HG03442 (cell line): Measurements from ENCODE around the gene SBNO2.

Experiments
- ATAC-seq: cut with Tn5 transposase; IDR thresholded peaks from one replicate; pipeline ENCODE4 v1.9.1; 2021; ENCODE audit warnings: mild to moderate bottlenecking, moderate library complexity; ENCODE audit not compliant: unreplicated experiment

The SBNO2 gene, protein sequence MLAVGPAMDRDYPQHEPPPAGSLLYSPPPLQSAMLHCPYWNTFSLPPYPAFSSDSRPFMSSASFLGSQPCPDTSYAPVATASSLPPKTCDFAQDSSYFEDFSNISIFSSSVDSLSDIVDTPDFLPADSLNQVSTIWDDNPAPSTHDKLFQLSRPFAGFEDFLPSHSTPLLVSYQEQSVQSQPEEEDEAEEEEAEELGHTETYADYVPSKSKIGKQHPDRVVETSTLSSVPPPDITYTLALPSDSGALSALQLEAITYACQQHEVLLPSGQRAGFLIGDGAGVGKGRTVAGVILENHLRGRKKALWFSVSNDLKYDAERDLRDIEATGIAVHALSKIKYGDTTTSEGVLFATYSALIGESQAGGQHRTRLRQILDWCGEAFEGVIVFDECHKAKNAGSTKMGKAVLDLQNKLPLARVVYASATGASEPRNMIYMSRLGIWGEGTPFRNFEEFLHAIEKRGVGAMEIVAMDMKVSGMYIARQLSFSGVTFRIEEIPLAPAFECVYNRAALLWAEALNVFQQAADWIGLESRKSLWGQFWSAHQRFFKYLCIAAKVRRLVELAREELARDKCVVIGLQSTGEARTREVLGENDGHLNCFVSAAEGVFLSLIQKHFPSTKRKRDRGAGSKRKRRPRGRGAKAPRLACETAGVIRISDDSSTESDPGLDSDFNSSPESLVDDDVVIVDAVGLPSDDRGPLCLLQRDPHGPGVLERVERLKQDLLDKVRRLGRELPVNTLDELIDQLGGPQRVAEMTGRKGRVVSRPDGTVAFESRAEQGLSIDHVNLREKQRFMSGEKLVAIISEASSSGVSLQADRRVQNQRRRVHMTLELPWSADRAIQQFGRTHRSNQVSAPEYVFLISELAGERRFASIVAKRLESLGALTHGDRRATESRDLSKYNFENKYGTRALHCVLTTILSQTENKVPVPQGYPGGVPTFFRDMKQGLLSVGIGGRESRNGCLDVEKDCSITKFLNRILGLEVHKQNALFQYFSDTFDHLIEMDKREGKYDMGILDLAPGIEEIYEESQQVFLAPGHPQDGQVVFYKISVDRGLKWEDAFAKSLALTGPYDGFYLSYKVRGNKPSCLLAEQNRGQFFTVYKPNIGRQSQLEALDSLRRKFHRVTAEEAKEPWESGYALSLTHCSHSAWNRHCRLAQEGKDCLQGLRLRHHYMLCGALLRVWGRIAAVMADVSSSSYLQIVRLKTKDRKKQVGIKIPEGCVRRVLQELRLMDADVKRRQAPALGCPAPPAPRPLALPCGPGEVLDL (N-terminal part only)

DNA sequence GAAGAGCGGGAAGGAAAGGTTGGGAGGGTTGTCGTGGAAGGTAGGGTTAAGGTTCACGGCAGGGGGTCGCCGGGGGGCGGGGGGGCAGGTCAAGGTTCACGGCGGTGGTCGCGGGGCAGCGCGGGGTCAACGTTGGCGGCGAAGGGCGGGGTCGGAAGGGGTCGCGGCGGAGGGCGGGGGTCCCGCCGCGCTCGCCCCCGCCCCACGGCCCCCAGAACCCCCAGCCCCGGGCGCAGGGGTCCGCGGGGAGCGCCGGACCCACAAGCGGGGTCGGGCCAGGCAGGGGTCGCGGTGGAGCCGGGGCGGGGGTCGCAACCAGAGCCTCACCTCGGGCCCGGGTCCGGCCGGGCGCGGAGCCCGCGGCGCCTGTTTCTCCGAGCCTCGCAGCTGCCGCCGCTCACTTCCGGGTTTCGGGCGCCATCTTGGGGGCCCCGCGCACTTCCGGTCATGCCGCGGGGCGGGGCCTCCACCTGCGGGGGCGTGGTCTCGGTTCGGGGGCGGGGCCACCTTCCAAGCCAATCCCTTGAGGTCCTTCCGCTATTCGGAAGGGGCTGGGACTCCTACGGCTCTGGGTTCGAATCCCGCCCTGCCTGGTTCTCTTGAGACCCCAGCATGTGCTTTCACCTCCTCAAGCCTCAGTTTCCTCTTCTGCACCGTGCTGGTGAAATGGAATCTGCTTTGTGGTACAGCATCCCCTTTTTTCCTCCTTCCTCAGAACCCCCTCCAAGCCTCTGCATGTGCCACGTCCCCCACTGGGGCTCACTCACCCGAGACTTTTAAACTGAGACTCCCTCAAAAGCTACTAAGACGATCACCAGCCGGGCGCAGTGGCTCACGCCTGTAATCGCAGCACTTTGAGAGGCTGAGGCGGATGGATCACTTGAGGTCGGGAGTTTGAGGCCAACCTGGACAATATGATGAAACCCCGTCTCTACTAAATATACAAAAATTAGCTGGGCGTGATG is at the start of gene SBNO2:
TSS of gene SBNO2 (minus strand) at position 424 of the 965 bp plus-strand sequence. CDS start 19,992 bp downstream, outside the sequence.
- ATAC-seq: peak; percentile 51

DNA sequence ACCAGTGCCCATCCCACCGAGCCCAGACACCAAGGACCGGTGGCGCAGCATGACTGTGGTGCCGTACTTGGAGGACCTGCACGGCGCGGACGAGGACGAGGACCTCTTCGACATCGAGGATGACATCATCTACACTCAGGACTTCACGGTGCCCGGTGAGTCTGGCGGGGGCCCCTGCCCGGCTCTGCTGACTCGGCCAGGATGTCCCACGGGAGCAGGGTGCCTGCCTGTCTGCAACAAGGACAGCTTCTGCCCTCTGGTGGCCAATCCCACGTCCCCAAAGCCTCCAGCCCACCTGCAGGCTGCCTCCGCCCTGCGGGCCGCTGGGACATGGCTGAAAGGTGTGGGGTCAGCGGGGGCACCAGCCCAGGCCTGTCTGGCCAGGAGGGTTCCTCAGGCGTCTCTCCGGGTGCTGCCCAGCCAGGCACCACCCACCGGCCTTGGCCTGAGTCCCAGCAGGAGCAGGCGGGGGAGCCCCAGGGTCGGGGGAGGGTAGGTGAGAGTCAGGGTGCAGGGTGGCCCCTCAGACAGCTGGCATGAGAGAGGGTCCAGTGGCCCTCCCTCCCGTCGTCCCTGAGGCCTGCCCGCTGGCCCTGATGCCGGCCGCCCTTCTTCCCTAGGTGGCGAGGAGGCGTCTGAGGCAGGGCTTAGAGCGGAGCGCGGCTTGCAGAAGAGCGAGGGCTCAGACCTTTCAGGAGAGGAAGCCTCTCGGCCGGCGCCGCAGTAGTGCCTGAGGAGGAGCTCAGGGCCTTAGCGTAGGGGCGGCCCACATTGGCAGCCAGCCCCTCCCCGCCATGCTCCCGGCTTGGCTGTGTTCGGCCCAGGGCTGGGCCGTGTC is 49.2 kb upstream of the SBNO2 start:
- no peak for ATAC-seq

DNA sequence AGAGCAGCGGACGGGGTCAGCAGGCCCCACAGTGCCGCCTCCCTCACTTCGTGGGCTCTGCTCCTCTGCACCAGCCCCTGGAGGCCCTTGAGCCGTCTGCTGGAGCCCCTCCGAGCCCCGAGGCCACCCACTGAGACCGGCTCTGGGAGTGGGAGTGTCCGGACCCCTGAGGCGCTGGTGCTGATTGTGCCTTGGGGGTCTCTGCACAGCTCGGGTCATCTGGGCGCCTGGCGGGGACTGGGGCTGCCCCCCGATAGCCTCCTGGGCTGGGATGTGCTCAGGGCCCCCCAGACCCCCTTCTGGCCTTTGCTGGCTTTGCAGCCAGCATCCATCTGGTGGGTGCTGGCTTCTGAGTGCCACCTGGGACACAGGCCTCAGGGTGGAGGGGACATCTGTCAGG is 48.3 kb upstream of the SBNO2 start:
- ATAC-seq: no peak

DNA sequence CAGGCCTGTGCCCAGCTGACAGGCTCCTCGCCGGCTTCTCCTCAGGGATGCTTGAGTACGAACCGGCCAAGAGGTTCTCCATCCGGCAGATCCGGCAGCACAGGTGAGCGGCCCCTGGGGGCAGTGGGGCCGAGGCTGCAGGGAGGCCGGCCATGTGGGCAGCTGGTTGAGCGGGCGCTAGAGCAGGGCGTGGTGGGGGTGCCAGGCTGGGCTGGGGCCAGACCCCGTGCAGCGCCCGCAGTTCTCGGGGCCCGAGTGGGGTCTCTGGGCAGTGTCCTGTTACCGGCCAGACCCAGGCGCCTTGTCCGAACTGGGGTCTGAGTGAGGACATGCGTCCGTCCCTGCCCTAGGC is 47.8 kb upstream of the SBNO2 start:
- ATAC-seq: no peak

DNA sequence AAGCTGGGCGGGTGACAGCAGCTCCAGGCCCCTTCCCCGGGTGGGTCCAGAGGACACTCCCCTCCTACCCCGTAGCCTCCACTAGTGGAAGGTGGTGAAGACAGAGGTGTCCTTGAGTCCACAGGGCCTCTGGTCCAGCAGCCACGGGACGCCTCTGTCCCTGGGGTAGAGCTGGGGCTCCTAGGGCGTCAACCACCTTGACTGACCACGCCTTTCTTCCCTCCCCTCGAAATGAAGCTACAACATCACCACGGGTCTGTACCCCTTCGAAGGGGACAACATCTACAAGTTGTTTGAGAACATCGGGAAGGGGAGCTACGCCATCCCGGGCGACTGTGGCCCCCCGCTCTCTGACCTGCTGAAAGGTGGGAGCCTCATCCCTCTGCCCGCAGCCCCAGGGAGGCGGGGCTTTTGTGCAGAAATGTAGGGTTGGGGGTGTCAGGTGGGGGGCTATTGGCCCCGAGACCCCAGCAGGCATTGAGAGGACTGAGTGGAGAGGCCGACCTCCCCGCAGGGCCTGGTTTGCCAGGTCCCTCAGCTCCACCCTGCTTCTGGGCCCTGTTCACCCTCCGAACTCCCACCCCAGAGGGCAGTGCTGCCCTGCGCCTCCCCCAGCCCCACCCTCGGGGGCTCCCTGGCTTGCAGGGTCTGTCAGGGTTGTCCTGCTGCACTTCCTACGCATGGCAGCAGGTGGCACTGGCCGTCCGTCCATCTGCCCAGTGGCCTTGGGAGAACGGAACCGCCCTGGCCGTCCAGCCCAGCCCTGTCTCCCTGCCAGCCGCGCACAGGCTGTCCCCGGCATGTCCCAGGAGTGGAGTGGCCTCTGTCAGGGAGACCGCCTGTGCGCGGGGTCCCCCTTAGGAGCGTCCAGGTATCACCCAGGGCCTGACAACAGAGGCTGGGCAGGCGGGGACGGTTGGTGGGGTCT is 47.2 kb upstream of the SBNO2 start:
- ATAC-seq: no peak

DNA sequence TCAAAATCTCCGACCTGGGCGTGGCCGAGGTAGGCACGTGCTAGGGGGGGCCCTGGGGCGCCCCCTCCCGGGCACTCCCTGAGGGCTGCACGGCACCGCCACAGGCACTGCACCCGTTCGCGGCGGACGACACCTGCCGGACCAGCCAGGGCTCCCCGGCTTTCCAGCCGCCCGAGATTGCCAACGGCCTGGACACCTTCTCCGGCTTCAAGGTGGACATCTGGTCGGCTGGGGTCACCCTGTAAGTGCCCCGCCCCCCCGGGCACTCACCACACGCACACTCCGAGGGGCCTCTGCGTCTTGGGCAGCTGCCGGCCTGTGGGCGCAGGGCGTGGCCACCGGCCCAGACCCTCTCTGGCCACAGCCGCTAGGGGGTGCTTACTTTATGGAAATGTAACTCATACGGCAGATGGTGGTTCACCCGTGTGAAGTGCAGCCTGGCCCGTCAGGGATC is 46.4 kb upstream of the SBNO2 start:
- no peak for ATAC-seq

DNA sequence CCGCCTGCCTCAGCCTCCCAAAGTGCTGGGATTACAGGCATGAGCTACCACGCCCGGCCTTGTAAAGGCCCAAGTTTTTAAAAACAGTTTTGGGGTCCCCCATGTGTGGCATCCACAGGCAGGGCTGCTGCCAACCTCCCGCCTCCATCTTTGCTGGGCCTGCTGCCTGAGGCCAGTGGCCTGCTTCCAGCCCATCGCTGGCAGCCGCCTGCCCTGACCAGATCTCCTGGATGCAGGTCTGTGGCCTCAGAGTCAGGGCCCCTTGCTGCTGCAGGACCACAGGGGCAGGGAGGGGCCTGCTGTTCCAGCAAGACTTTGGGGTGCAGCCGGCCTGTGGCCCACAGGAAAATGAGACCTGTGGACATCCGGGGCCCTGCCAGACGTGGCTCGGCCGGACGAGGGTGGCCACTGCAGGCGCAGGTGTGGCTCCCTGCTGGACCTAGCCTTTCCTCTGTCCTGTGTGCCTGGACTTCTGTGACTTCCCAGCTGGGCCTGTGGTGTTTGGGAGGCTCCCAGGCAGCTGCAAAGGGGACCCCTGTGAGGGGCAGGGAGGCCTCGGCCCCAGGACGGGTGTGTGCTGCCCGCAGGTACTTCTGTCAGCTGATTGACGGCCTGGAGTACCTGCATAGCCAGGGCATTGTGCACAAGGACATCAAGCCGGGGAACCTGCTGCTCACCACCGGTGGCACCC is 45.9 kb upstream of the SBNO2 start:
- no peak for ATAC-seq

DNA sequence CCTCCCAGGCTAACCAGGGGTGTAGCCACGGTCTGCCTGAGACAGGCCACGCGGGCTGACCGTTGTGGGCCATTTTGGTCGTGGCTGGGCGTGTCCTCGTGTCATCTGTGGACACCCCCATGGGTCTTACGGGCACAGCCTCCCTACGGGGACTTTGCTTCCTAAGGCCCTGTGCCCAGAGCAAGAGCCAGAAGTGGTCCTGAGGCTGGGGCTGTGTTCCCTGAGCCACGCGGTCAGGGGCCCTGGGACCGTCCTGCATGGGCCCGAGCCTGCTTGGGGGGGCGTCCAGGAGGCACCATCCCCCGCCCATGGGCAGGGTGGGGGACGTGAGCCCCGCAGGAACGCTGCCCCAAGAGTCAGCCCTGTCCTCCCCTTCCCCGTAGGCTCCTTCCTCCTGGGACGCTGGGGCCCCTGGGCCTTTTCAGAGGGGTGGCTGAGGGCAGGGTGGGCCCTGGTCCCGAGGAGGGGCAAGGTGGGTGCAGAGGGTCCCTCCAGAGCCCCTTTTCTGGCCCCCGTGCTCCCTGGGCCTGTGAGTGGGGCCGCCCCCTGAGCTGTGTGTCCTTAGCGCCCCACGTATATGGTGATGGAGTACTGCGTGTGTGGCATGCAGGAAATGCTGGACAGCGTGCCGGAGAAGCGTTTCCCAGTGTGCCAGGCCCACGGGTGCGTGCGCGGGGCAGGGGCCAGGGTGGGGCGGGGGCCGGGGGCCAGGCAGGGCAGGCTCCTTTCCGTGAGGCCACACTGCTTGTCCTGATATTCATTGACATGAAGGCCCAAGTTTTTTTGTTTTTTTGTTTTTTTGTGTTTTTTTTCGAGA is 44.9 kb upstream of the SBNO2 start:
- no peak for ATAC-seq

DNA sequence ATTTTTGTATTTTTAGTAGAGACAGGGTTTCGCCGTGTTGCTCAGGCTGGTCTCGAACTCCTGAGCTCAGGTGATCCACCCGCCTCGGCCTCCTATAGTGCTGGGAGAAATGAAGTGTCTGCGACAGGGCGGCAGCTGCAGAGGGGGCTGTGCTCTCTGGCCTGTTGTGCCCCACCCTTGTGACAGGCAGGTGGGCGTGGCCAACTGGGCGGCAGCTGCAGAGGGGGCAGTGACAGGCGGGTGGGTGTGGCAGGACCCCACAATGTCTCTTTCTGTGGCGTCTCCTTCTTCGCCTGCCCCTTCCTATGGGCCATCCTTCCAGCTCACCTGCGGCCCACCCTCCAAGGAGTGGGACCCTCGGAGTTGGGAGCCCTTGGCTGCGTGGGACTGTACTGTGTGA is 43.3 kb upstream of the SBNO2 start:
- ATAC-seq: no peak

DNA sequence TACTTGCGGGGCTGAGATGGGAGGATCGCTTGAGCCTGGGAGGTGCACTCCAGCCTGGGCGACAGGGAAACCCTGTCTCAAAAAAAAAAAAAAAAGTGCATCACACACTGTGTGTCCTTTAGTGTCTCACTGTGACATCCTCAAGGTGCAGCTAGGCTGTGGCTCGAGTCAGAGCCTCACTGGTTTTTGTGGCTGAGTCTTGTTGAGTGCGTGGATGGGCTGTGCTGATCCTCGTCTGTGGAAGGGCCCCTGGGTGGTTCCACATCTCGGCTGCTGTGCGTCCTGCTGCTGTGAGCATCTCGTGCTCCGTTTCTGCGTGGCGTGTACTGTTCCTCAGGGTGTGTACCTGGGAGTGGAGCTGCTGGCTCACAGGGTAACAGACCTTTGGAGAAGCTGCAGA is 42.7 kb upstream of the SBNO2 start:
- ATAC-seq: no peak

DNA sequence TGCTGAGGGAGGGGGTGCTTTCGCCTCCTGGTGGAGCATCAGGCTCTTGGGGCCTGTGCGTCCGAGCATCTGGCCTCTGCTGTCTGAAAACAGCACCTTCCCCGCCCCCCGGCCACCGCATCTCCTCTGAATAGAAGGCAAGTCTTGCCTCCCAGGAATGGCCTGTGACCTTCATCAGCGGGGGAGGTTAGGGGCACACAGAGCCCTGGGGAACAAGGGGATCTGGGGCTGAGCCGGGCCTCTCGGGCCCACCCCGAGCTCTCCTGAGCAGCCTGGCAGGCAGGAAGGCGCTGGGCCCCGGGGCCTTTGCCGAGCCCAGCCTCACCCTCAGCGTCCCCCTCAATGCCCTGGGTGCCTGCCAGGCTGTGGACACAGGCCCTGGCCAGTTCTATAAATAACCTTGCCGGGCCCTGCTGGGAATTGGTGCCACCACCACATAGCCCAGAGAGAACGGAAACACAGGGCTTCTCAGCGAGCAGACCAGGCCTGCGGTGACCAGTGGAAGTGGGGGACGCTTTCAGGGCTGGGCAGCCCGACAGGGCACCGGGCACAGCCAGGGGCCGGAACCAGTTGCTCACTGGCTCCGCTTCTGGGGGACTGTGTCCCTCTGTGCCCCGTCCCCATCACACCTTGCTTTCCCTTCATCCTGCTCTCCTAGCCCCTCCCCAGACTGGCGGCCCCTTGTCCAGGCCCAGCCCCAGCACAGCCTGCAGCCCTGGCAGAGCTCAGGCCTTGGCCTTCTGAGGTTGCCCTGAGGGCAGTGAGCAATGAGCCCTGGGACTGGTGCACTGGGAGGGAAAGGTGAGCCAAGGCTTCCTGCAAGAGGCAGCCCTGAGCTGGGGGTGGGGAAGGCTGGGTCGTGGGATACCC is 41.0 kb upstream of the SBNO2 start:
- no peak for ATAC-seq

DNA sequence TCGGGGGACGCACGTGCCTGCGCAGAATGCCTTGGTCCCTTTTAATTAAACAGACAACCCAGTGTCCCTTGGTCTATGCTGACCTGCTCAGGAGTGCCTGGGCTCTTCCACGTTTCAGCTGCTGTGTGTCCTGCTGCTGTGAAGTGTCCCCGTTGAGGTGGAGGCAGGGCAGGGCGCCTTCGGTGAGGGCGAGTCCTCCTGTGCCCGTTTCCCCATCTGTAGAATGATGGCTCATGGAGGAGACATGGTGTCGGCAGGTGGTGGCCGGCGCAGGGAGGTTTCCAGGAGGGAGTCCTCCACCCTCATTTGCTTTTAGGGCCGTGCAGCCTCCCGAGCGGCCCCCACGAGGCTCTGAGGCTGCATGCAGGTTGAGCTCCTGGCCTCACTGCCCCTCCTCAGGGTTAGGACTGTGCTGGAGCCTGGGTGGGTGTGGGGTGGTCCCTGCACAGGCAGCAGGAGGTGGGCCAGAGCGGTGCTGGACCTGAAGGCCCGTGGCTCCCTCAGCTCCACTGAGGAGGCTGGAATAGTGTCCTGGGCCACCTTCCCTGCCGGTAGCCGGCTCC is 40.3 kb upstream of the SBNO2 start:
- no peak for ATAC-seq

DNA sequence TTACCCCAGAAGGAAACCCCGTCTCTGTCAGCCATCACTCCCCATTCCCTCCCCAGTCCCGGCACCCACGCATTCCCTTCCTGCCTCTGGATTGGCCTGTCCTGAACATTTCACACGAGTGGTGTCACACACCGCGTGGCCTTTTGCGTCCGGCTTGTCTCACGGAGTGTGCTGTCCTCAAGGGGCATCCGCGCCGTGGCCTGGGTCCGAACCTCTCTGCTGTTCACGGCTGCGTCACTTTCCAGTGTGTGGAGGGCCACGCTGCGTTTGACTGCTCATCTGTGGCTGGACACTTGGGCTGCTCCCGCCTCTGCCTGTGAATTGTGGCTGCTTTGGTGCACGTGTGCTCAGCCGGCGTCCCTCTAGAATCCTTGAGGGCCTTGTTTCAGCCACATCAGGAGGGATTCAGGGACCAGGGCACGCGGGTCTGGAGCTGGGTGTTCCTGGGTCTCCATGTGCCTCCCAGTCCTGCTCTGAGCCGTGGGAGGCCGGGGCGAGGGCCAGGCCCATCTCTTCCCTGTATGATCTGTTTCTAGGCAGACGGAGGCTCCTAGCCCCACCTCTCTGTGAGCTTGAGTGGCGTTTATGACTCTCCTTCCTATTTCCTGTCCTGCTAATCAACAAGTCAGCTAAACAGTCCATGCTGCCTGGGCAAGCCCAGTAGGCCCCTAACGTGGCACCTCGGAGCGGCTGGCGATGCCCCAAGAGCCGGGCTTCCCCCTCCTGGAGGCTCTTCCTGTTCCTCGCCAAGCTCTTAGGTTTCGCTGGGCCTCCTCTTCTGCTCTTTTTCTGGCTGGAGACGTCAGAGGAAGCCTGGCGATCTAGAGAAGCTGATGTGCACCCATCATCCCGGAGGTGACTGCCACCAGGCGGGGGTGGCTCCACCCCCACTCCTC is 39.6 kb upstream of the SBNO2 start:
- no peak for ATAC-seq

DNA sequence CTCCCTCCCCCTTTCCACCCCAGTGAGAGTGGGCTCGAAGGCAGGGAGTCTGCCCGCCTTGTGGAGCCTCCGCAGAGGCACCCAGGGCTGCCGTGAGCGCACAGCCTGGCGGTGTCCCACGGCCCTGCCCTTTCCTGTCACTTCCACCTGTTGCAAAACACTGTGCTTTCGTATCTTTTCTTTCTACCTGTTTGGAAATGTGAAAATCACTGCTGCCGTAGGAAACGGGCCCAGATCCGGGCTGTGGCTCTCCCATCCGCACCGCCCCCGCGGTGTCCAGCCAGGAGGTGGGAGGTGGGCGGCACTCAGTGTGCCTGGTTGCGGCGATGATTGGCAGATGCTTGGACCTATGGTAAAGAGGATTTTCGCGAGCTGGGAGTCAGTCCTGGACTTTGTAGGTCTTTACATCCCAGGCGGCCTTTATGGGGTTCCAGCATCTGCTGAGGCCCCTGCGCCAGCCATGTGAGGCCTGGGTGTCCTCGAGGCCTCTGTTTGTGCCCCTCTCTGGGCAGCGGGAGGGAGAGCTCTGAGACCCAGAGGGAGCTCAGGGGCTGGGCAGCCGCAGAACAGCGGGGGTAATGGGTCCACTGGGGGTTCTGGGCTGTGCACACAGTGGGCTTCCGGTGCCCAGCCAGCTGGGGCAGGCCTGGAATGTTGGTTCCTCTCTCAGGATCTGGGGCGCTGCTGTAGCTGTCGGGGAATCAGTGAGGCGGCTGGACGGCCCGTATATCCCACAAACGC is 37.6 kb upstream of the SBNO2 start:
- no peak for ATAC-seq
